ENCODE data around the gene DPCD. TPM values are rescaled to one million over a fixed set of nuclear protein-coding genes. Genes with fewer than 3 reads are reported as not detected.

Gene DPCD
- total RNA-seq, 1 experiment from 2014 or later: 39.5 TPM

DNA sequence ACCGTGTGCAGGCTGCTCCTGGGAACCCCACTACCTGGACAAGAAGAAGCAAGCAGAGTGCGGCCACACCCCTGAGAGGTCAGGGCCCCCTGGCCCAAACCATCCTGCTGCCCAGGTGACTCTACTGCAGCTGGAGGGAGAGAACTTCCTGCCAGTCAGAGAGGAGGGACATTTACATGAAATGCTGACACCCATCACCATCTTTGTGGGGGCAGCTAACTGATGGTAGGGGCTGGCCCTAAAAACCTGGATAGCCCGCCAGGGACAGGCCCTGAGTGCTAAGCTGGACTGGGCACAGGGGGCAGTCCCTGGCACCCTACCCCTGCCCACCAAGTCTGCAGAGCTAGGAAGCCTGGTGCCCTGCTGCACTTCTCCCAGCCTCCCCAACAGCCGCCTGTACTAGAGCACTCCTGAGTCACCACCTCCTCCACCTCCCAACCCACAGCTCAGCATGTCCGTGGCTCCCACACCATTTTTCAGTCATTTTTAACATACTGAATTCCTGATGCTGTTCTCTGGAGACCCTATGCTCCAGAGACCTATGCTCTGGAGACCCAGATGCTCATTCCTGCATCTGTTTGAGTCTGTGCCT lies 27.5 kb downstream of the DPCD start:
- DNase-seq (ENCODE audit: low read depth, low spot score): no peak
- Histone ChIP-seq H3K79me2 (ENCODE audit: insufficient read depth, low read length) (no peaks in the 10 kb centered on the region), H3K9me2 (ENCODE audit: insufficient read depth) (no peaks in the 10 kb centered on the region), H3K4me1 (ENCODE audit: control insufficient read depth in 1 of 2, insufficient read depth in 2 of 2, low read length in 2 of 2) (peaks cover 0 to 6% of the 10 kb centered on the region in 2 experiments; a peak in 1 of 4 replicates), H2AFZ (ENCODE audit: low read depth, low read length, poor library complexity, severe bottlenecking) (no peak overlapping the region), H3K4me3 (replicated peaks in 1 of 2; ENCODE audit: low read depth in 1 of 2, low read length in 2 of 2) (no peak overlapping the region), H3K4me2 (ENCODE audit: low read length) (no peak overlapping the region), H3K27ac (ENCODE audit: low read depth, low read length) (no peak overlapping the region), H3K9me3 (ENCODE audit: control insufficient read depth in 1 of 2, insufficient read depth in 1 of 2, low read depth in 1 of 2, low read length in 2 of 2) (no peaks in the 10 kb centered on the region), H3K36me3 (ENCODE audit: control insufficient read depth in 1 of 2, insufficient read depth in 2 of 2, low read length in 2 of 2) (no peaks in the 10 kb centered on the region; a peak in 1 of 4 replicates), H4K20me1 (ENCODE audit: insufficient read depth) (no peaks in the 10 kb centered on the region), H3K9ac (ENCODE audit: low read length) (no peak overlapping the region), H3K27me3 (ENCODE audit: insufficient read depth, low read length) (no peaks in the 10 kb centered on the region)
- ChIA-PET POLR2A (no interaction called here), RAD21 (ENCODE audit: low non-redundant PET in 1 of 2, low total read pairs in 2 of 2, uncharacterized antibody in 2 of 2, unreplicated experiment in 2 of 2) (no interaction called here), CTCF (interaction anchor here (3.6 kb wide), 1 partner anchor 12 kb away, joined by 17 read pairs; no protein-coding TSS in a partner anchor)
- TF ChIP-seq ELF1 (IDR thresholded peaks at IDR 0.05; ENCODE audit: borderline replicate concordance, low read depth) (no peak), EGR1 (IDR thresholded peaks at IDR 0.05; ENCODE audit: low read depth) (no peak), YY1 (IDR thresholded peaks at IDR 0.05; ENCODE audit: extremely low read depth, insufficient replicate concordance, low read depth, low read length) (no peak)
- intact Hi-C loops (cut with micrococcal nuclease): no loop called here
- BruUV-seq (replicated peaks): no TSS peak
- no peak for ATAC-seq

DNA sequence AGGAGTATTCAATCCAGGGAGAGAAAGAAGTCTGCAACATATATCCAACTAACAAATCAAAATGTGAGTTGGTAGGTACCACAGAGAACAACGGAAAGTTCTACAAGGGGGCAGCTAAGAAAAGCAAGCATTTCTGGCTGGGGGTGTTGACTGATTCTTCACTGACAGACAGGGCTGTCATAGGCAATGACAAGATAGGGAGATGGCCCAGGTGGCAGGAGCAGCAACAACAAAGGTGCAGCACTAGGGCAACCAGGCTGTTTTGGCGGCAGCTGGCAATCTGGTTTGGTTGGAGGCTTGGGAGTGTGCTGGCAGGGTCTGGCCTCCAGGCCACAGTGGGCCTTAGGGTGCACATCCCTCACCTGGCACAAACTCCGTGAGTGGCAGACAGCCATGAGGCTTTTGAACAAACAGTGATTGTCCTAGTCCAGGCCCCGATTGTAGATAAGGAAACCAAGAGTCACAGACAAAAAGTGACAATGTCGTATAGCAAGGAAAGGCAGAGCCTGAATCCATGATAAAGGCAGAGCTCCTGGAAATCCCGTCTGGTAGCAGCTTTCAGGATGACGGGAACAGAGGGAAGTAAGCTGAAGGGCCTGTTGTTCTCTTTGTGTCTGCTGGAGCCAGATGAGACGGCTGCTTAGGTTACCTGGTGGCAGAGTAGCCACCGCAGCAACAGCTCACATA lies 28.4 kb downstream of the DPCD start:
- no peaks in the 10 kb centered on the region for H3K27me3 ChIP-seq (ENCODE audit: insufficient read depth, low read length)
- H3K4me1 ChIP-seq (ENCODE audit: control insufficient read depth in 1 of 2, insufficient read depth in 2 of 2, low read length in 2 of 2): peaks cover 0 to 4% of the 10 kb centered on the region in 2 experiments; a peak in 1 of 4 replicates
- no peak overlapping the region for H3K4me3 ChIP-seq (replicated peaks in 1 of 2; ENCODE audit: low read depth in 1 of 2, low read length in 2 of 2)
- ChIA-PET RAD21 (ENCODE audit: low non-redundant PET in 1 of 2, low total read pairs in 2 of 2, uncharacterized antibody in 2 of 2, unreplicated experiment in 2 of 2) (interaction anchor here in 1 of 2 experiments (1.1 kb wide), 1 partner anchor 14 kb away, joined by 3 read pairs; no protein-coding TSS in a partner anchor), CTCF (interaction anchor here (1.1 to 2.1 kb wide), 3 partner anchors 14 to 403 kb away, joined by 5 to 8 read pairs (median 7); no protein-coding TSS in a partner anchor), POLR2A (no interaction called here)
- no peaks in the 10 kb centered on the region for H3K9me2 ChIP-seq (ENCODE audit: insufficient read depth)
- H3K9ac ChIP-seq (ENCODE audit: low read length): no peak overlapping the region
- no peak overlapping the region for H3K27ac ChIP-seq (ENCODE audit: low read depth, low read length)
- H3K4me2 ChIP-seq (ENCODE audit: low read length): no peak overlapping the region
- ATAC-seq (no peak), DNase-seq (ENCODE audit: low read depth, low spot score) (no peak)
- intact Hi-C loops (cut with micrococcal nuclease): no loop called here
- no peak overlapping the region for H2AFZ ChIP-seq (ENCODE audit: low read depth, low read length, poor library complexity, severe bottlenecking)
- H3K9me3 ChIP-seq (ENCODE audit: control insufficient read depth in 1 of 2, insufficient read depth in 1 of 2, low read depth in 1 of 2, low read length in 2 of 2): no peaks in the 10 kb centered on the region
- no peaks in the 10 kb centered on the region for H4K20me1 ChIP-seq (ENCODE audit: insufficient read depth)
- no peaks in the 10 kb centered on the region for H3K79me2 ChIP-seq (ENCODE audit: insufficient read depth, low read length)
- BruUV-seq (replicated peaks): no TSS peak
- no peaks in the 10 kb centered on the region; a peak in 1 of 4 replicates for H3K36me3 ChIP-seq (ENCODE audit: control insufficient read depth in 1 of 2, insufficient read depth in 2 of 2, low read length in 2 of 2)
- TF ChIP-seq JUND (IDR thresholded peaks at IDR 0.05) (no peak), POLR2AphosphoS5 (IDR thresholded peaks at IDR 0.05; ENCODE audit: low read depth, low read length) (no peak), ZFX (IDR thresholded peaks at IDR 0.05) (no peak), ZNF274 (IDR thresholded peaks at IDR 0.05; ENCODE audit: low read depth, low read length) (no peak), TCF7L2 (IDR thresholded peaks at IDR 0.05; ENCODE audit: borderline replicate concordance, extremely low read depth, insufficient read depth, insufficient read length) (no peak), RAD21 (IDR thresholded peaks at IDR 0.05; ENCODE audit: low read depth) (no peak), CBX3 (IDR thresholded peaks at IDR 0.05; ENCODE audit: low read depth) (no peak), ELF1 (IDR thresholded peaks at IDR 0.05; ENCODE audit: borderline replicate concordance, low read depth) (no peak), EGR1 (IDR thresholded peaks at IDR 0.05; ENCODE audit: low read depth) (no peak), SIN3A (IDR thresholded peaks at IDR 0.05; ENCODE audit: low read depth) (no peak), SRF (IDR thresholded peaks at IDR 0.05; ENCODE audit: low read depth) (no peak), EZH2phosphoT487 (IDR thresholded peaks at IDR 0.05; ENCODE audit: borderline replicate concordance) (no peak), SP1 (IDR thresholded peaks at IDR 0.05; ENCODE audit: low read depth) (no peak), CEBPB (IDR thresholded peaks at IDR 0.05; ENCODE audit: low read depth) (no peak), POLR2A (IDR thresholded peaks at IDR 0.05; ENCODE audit: borderline replicate concordance, extremely low read depth, insufficient read depth, insufficient read length) (no peak)
- TF ChIP-seq, protein P1, sequence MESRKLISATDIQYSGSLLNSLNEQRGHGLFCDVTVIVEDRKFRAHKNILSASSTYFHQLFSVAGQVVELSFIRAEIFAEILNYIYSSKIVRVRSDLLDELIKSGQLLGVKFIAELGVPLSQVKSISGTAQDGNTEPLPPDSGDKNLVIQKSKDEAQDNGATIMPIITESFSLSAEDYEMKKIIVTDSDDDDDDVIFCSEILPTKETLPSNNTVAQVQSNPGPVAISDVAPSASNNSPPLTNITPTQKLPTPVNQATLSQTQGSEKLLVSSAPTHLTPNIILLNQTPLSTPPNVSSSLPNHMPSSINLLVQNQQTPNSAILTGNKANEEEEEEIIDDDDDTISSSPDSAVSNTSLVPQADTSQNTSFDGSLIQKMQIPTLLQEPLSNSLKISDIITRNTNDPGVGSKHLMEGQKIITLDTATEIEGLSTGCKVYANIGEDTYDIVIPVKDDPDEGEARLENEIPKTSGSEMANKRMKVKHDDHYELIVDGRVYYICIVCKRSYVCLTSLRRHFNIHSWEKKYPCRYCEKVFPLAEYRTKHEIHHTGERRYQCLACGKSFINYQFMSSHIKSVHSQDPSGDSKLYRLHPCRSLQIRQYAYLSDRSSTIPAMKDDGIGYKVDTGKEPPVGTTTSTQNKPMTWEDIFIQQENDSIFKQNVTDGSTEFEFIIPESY (IDR thresholded peaks at IDR 0.05; ENCODE audit: extremely low read depth, insufficient replicate concordance, low read length): no peak
- TF ChIP-seq, protein P2, sequence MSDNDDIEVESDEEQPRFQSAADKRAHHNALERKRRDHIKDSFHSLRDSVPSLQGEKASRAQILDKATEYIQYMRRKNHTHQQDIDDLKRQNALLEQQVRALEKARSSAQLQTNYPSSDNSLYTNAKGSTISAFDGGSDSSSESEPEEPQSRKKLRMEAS (IDR thresholded peaks at IDR 0.05): no peak
- TF ChIP-seq, protein P3, sequence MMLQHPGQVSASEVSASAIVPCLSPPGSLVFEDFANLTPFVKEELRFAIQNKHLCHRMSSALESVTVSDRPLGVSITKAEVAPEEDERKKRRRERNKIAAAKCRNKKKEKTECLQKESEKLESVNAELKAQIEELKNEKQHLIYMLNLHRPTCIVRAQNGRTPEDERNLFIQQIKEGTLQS (IDR thresholded peaks at IDR 0.05): no peak

Measured in HCT116 (cell line).